HL-60 (cell line): ENCODE measurements around the gene LGI1.

Source experiments
- DNase-seq, 2 experiments: peaks; one replicate each; pipeline ENCODE4 v3.0.0-alpha.2; 2010 to 2020; ENCODE audit warnings: low read depth in 1 of 2, low spot score in 1 of 2
- H3K27ac ChIP-seq: fragments of 250-450 bp; sonication (Bioruptor Pico); replicated peaks from 2 replicates; pipeline ENCODE4 v1.5.1; 2020; ENCODE audit warnings: mild to moderate bottlenecking, moderate library complexity
- H3K27me3 ChIP-seq: fragments of 250-450 bp; sonication (Bioruptor Pico); 2 replicates; pipeline ENCODE4 v1.5.1; 2021; ENCODE audit warnings: mild to moderate bottlenecking, moderate library complexity; ENCODE audit not compliant: insufficient read depth, poor library complexity, severe bottlenecking
- H3K4me3 ChIP-seq: replicated peaks from 2 replicates; pipeline ENCODE4 v1.5.1; 2011; ENCODE audit warnings: mild to moderate bottlenecking, control low read depth, low read length; ENCODE audit not compliant: insufficient read depth
- CTCF ChIP-seq: IDR thresholded peaks from one replicate; pipeline ENCODE4 v1.5.1; 2011; ENCODE audit warnings: low read length, control low read depth, inconsistent platforms; ENCODE audit not compliant: insufficient read depth
- GABPA ChIP-seq: IDR thresholded peaks from 2 replicates; pipeline ENCODE4 v1.6.1; 2012; ENCODE audit warnings: low read depth
- POLR2AphosphoS5 ChIP-seq: IDR thresholded peaks from 2 replicates; pipeline ENCODE4 v1.6.1; 2012; ENCODE audit warnings: low read depth
- REST ChIP-seq: IDR thresholded peaks from 2 replicates; pipeline ENCODE4 v1.6.1; 2012; ENCODE audit warnings: low read depth; ENCODE audit not compliant: insufficient replicate concordance
- SPI1 ChIP-seq: IDR thresholded peaks from 2 replicates; pipeline ENCODE4 v1.6.1; 2012; ENCODE audit warnings: low read depth, mild to moderate bottlenecking, borderline replicate concordance

The LGI1 gene

DNA sequence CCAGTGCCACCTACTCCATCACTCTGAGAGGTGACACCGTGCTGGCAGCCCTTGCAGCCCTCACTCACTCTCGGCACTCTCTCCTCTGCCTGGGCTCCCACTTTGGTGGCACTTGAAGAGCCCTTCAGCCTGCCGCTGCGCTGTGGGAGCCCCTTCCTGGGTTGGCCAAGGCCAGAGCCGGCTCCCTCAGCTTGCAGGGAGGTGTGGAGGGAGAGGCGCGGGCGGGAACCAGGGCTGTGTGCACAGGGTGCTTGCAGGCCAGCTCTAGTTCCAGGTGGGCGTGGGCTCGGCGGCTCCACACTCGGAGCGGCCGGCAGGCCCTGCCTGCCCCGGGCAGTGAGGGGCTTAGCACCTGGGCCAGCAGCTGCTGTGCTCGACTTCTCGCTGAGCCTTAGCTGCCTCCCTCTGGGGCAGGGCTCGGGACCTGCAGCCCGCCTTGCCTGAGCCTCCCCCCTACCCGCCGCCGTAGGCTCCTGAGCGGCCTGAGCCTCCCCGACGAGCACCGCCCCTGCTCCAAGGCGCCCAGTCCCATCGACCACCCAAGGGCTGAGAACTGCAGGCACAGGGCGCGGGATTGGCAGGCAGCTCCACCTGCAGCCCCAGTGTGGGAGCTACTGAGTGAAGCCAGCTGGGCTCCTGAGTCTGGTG, 87.4 kb downstream of the LGI1 start:
- no peaks in the 10 kb centered on the region for H3K27me3 ChIP-seq

More for the DNA sequence above, 87.4 kb downstream of the LGI1 start:
- Histone ChIP-seq H3K27ac (no peak overlapping the region), H3K4me3 (no peak overlapping the region)
- TF ChIP-seq REST (no peak), CTCF (no peak), SPI1 (no peak), POLR2AphosphoS5 (no peak), GABPA (no peak)
- DNase-seq = no peak
